GM19239 (cell line): Measurements from ENCODE around the gene CXCR3.
"Not testable (repeated sequence)": the region's sequence is repeated elsewhere in the genome, so short reads cannot be mapped to it uniquely, and the experiment has no call there.

Source experiments
- DNase-seq: peaks from one replicate; pipeline ENCODE4 v3.0.0; 2011; ENCODE audit warnings: low spot score; ENCODE audit not compliant: insufficient read length
- FAIRE-seq: peaks from 2 replicates; lab custom pipeline; 2011; peaks lifted over from hg19 to GRCh38; lab: Jason Lieb, UNC

Gene CXCR3

GRCh38 chrX:71615954-71616353, 2.4 kb downstream of the CXCR3 start:
- no peak for DNase-seq
- FAIRE-seq: peak; percentile 90

GRCh38 chrX:71615056-71615455, 3.3 kb downstream of the CXCR3 start:
- no peak for FAIRE-seq
- no peak for DNase-seq

DNA sequence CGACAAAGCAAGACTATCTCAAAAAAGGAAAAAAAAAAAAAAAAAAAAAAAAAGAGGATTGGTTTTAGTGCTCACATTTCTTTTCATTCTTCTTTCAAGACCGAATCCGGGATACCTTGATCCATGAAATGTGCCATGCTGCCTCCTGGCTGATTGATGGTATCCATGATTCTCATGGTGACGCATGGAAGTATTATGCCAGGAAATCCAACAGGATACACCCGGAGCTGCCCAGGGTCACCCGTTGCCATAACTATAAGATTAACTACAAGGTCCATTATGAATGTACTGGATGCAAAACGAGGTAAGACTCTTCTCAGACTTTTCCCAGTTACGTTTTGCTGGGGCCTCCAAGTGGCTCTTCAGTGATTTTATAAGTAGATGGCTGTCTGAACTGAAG, 6.1 kb downstream of the CXCR3 start:
- no peak for FAIRE-seq
- DNase-seq: no peak

GRCh38 chrX:71611736-71612135, 6.6 kb downstream of the CXCR3 start:
- not testable (repeated sequence) for FAIRE-seq, DNase-seq

DNA sequence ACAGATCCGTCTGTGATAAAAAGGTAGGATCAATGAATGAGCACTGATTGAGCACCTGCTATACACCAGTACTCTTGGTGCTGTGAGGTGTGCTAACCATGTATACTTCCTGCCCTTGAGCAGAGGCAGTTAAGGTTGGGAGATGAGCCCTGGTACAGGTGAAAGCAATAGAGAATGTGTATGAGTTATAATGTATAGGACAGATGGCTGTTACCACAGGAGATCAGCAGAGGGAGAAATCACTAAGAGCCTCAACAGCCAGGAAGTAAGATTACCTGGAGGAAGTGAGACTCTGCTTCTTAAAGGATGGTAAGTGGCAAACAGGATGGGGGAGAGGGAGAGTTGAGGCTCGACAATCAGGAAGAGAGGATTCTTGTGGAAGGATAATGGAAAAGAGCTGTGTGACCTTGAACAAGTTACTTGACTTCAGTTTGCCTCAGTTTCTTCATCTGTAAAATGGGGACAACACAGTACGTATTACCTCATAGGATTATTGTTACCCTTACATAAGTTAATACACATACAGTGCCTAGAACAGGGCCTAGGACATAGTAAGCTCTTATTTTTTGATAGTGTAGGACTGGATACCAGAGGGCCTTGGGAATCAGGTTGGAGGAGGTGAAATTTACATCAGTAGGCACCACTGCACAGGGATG, 9.1 kb downstream of the CXCR3 start:
- DNase-seq: no peak
- peak; percentile 74 for FAIRE-seq

DNA sequence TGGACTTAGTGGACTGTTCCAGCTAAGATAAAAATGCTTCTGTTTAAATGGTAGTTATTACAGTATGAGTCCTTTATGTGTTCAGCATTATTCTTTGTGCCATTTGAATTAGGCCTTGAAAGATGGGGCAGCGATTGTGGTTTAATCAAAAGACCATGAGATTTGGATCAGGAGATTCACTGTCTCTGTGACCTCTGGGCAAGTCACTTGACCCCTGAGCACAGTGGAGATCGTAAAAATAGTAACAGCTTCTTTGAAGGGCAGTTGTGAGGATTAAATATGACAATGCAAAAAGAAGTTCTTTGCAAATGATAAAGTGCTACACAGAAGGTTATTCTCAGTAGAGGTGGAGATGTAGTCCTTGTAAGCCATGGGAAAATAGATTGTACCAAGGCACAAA, 10.8 kb downstream of the CXCR3 start:
- FAIRE-seq (peak; percentile 33), DNase-seq (no peak)

- no peak for DNase-seq
- FAIRE-seq: no peak
Observed at GRCh38 chrX:71606536-71607216, 11.6 kb downstream of the CXCR3 start.

- no peak for FAIRE-seq
- no peak for DNase-seq
Observed at GRCh38 chrX:71604796-71605568, 13.3 kb downstream of the CXCR3 start.

- no peak for DNase-seq
- FAIRE-seq: no peak
Observed at GRCh38 chrX:71604141-71604540, 14.2 kb downstream of the CXCR3 start.

GRCh38 chrX:71603618-71604017, 14.7 kb downstream of the CXCR3 start:
- FAIRE-seq: no peak
- no peak for DNase-seq

DNA sequence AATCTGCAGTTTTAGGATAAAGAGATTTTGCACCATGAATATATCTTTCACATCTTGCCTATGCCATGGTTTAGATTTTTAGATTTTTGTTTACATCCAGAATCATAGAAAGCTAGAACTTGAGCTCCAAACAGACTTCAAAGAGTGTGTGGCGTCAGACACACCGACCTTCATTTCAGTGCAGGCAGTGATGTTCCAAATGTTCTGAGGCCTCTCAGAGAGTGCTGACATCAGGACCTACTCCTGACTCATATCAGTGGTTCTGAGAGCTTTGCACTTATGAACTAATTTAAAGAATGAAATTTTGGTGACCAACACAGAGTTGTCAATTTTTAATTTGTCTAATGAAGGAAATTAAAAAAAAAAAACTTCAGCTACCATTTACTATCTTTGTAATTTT, 18.3 kb downstream of the CXCR3 start:
- DNase-seq (no peak), FAIRE-seq (no peak)

DNA sequence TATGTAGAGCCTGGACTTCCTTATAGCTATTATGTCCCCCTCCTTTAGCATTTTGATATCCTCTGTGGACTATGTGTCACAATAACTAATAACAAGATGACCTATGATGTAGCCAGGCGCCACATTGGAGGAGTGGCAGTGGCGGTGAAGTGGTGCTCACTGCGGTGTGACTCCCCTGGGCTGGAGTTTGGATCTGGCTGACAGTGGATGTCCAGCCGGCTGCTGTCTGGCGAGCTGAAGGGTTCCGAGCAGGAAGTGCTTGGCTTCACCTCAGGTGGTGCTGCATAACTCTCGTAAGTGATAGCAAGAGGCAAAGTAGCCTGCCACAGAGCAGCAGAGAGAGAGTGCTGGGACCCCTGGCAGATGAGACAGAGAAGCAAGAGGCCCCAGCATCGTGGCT, 25.1 kb downstream of the CXCR3 start:
- FAIRE-seq, DNase-seq: not testable (repeated sequence)

- FAIRE-seq (peak; percentile 58), DNase-seq (no peak)
Observed at GRCh38 chrX:71586929-71587328, 31.4 kb downstream of the CXCR3 start.

GRCh38 chrX:71581210-71581609, 37.1 kb downstream of the CXCR3 start:
- FAIRE-seq: no peak
- no peak for DNase-seq

DNA sequence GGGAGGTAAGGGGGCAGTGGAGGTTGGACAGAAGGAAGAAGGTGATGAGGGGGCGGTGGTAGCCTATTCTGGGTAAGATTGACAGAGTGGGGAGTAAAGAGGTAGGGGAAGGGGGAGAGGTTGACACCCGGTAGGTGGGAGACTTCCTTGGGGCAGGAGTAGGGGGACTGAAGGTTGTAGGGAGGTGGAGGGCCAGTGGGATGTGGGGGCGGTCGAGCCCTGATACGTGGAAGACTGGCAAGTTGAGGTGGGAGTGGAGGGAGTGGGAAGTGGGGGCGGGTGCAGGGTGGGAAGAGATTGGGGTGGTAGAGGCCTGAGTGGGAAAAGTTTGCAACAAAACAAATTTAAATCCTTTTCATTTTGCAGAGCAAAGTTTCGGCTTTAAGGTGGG, 38.3 kb downstream of the CXCR3 start:
- FAIRE-seq (no peak), DNase-seq (no peak)

DNA sequence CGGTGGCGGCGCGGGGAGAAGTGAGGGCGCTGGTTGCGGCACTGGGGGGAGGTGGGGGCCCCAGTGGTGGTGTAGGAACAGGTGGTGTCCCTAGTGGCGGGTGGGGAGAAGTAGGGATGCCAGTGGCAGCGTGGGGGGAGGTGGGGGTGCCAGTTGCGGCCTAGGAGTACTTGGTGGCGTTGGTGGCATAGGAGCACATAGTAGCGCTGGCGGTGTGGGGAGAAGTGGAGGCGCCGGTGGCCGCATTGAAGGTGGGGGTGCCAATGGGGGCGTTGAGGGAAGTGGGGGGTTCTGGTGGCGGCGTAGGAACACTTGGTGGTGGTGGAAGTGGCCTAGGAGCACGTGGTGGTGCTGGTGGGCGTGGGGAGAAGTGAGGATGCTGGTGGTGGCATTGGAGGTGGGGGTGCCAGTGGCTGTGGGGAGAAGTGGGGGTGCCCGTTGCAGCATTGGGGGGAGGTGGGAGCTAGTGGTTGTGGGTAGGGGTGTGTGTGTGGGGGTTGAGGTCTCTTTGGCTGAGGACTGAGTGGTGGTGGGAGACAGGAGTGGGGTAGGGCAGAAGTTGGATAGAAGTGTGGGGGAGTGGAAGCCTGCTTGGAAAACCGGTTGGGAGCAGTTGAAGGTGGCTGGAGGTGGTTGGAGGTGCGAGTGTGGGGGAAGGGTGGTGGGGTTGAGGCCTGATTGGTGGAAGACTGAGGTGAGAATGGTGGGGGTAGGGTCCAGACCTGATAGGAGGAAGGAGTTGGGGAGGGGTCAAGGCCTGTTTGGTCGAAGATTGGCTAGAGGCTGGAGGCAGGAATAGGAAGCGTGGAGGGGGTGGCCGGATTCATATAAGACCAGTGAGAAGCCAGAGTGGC, 38.9 kb downstream of the CXCR3 start:
- FAIRE-seq: no peak
- no peak for DNase-seq

DNA sequence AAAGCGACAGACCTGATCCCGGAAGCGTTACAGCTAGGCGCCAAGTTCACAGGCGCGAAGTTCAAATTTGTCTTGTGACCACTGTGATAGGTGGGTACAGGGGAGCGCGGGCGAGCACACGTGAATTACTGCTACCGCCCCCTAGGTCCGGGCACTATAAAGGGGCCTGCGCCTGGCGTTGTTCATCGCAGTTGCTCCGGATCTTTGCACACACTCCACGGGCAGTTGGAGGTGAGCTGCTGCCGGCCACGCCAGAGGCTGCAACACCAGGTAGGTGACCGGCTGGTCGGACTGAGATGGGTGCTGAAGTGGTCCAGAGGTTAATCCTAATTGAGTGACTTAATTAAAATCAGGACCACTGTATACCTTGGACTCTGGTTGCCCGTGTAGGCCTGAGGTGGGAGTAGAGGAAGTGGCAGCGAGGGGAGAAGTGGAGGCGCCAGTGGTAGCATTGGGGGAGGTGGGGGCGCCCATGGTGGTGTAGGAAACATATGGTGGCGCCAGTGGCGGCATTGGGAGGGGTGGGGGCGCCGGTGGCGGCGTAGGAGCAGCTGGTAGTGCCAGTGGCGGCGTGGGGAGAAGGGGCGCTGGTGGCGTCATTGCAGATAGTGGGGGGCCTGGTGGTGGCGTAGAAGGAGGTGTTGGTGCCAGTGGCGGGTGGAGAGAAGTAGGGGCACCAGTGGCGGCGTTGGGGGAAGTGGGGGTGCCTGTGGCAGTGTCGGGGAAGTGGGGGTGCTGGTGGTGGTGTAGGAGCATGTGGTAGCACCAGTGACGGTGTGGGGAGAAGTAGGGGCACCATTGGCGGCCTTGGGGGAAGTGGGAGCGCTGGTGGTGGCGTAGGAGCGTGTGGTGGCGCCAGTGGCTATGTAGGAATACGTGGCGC, 39.8 kb downstream of the CXCR3 start, which contains the start of gene GCNA:
Gene GCNA (plus strand): TSS at position 185 of the 883 bp plus-strand sequence. CDS start 2,385 bp downstream, outside the sequence.
- DNase-seq (no peak), FAIRE-seq (no peak)

- DNase-seq (no peak), FAIRE-seq (no peak)
Observed at GRCh38 chrX:71577682-71578081, 40.6 kb downstream of the CXCR3 start.

GRCh38 chrX:71573590-71573989, 44.7 kb downstream of the CXCR3 start:
- no peak for FAIRE-seq
- DNase-seq: no peak
